Activated naive CD4-positive, alpha-beta T cell (primary cell): ENCODE data around the gene RPSA.
"Not testable (repeated sequence)": the region's sequence is repeated elsewhere in the genome, so short reads cannot be mapped to it uniquely, and the experiment has no call there.

ENCODE experiments used
- DNase-seq, 4 experiments: peaks; one replicate each; lab custom pipeline; 2025; lab: John Stamatoyannopoulos, UW

Gene RPSA

GRCh38 chr3:39456159-39456558 lies 49.6 kb downstream of the RPSA start:
- no peak for DNase-seq

DNA sequence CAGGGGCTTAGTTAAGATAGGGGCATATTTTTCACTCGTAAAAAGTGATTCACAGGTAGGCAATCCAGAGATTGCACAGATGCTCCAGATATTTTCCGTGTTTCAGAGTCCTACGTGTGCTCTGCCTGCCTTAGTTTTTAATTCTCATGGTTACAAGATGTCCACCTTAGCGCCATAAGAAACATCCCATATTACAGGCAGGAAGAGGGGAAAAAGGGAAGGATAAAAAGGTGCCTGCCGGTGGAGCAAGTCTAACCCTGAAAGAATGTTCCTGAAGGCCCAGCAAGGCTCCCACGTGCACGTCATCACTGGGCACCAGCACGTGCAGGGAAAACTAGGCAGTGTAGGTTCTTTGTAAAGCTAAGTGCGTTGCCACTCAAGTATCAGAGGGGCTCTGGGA lies 50.8 kb downstream of the RPSA start:
- DNase-seq, result no peak

DNA sequence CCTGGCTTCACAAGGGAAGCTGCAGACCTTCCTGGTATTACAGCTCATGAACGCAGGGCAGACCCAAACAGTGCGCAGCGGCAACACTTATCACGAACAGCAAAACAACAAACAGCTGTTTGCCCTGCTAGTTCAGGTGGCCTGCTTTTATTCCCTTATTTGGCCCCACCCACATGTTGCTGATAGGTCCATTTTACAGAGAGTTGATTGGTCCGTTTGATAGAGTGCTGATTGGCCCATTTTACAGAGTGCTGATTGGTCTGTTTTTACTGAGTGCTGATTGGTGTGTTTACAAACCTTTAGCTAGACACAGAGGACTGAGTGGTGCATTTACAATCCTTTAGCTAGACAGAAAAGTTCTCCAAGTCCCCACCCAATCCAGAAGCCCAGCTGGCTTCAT lies 52.1 kb downstream of the RPSA start:
- DNase-seq, result not testable (repeated sequence)

DNA sequence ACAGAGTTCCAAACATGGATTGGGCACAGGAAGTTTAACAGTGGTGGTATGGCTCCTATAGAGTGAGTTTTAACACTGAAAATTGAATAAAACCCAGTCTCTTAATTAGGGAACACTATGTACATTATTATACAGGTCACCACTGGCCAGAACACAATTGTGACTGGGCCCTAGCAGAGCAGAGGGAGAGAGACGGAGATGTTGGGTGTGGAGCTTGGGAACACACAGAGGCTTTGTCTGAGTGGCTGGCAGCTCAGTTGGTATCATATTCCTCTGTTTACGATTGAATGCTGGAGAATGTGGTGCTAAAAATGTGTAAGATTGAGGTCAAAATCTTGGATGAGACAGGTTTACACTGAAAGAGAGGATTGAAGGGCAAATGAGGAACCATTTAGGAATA lies 54.2 kb downstream of the RPSA start:
- DNase-seq, result no peak
